HG03039 (cell line): Measurements from ENCODE around the gene SLC43A1.
"Not testable (repeated sequence)": the region's sequence is repeated elsewhere in the genome, so short reads cannot be mapped to it uniquely, and the experiment has no call there.

ENCODE experiments used
- ATAC-seq: cut with Tn5 transposase; IDR thresholded peaks from one replicate; pipeline ENCODE4 v1.9.1; 2021; ENCODE audit warnings: mild to moderate bottlenecking, moderate library complexity; ENCODE audit not compliant: unreplicated experiment

SLC43A1 gene

DNA sequence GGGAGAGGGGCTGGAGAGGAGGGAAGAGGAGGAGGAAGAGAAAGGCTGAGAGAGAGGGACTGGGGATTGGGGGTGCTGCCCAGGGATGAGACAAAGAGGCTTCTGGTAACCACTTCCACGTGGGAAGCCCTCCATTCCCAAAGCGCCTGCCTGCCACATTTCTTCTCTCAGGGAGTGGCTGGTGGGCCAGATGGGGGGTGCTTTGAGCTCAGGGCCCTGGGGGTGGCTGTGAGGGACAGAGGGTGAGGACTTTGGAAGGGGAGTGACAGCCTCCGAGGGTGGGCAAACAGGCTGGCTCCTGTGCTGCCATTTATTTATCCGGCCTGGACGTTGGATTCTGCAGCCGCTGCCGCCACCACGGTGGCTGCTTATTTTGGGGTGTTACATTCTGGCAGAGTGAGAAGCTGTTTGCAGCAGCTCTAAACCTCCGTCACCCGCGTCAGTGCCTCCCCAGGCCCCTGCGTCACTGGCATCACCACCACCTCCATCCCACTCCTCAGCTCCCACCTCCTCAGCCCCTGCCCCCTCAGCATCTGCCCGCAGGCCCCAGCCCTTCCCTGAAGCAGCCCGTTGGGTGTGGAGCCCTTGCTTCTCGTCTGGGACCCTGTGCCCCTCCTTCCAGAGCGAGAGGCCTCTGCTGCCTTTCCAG is 53.5 kb downstream of the SLC43A1 start:
- no peak for ATAC-seq

DNA sequence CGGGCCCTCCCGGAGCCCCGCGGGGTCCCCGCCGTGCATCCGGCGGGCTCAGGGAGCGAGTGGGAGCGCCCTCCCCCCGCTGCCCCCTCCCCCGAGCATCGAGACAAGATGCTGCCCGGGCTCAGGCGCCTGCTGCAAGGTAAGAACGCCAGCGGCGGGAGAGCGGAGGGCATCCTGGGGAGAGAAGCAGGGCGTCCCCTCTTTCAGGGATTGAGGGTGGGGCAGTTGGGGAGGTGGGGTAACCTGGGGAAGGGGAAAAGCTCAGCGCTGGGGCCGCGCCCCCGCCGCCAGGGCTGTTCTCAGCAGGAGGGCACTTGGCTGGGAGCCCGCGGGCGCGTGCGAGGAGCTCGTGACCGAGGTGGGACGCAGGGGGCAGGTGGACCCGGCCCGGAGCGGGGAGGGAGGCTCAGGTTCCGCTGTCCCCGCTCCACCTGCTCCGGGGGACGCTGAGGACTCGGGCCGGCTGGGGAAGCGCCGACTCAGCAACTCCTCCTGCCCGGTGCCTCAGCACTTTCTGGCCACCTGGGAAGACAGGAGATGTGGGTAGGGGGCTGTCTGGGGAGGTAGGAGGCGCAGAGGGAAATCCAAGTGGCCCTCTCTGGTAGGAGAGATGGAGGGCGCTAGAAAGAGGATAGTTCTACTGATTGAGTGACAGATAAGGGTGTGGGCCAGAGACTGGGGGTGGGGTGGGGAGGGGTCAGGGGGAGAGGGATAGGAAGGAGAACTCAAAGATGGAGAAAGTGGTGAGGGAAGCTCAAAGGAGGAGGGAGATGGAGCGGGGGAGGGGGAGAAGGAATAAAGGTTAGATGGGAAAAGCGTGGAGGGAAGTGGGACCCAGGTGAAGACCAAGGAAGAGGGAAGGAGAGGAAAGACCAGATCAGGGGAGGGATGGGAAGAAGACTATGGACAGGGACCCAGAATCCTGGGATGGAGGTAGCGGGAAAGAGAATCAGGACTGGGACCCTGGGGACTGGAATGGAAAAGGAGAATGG is 54.4 kb downstream of the SLC43A1 start:
- ATAC-seq: no peak

DNA sequence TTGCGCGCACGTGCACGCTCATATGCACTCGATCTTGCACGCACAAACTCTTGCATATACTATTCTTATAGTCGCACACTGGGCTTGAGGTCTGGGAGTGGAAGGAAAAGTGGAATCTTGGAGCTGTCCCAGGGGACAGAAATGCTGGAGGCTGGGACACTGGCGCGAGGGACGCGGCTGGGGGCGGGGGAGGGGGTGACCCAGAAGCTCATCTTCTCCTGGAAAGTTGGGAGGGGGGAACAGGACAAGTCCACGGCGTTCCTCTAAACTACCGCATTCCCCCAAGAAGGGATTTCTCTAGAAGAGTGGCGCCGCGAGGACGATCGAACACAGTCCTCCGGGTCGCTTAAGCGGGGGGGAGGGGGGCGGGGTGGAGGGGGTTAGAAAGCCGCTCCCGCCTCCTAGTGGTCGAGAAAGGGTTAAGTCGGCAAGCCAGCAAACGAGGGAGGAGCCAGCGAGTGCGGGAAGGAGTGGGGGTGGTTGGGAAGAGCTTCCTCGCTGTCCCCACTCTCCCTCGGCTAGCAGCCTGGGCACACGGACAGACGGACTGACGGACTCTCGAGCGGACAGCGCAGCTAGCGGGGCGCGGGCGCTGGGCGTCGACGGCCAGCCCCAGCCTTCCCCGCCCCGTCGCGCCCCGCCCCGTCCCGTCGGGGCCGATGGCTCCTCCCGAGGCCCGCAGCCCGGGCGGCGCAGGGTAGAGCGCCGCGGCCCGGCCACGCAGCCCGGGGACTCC is 55.3 kb downstream of the SLC43A1 start, which contains the start of gene RTN4RL2:
Gene RTN4RL2 (plus strand): TSS at position 507 of the 736 bp plus-strand sequence. CDS start 338 bp downstream, outside the sequence.
- ATAC-seq: no peak

DNA sequence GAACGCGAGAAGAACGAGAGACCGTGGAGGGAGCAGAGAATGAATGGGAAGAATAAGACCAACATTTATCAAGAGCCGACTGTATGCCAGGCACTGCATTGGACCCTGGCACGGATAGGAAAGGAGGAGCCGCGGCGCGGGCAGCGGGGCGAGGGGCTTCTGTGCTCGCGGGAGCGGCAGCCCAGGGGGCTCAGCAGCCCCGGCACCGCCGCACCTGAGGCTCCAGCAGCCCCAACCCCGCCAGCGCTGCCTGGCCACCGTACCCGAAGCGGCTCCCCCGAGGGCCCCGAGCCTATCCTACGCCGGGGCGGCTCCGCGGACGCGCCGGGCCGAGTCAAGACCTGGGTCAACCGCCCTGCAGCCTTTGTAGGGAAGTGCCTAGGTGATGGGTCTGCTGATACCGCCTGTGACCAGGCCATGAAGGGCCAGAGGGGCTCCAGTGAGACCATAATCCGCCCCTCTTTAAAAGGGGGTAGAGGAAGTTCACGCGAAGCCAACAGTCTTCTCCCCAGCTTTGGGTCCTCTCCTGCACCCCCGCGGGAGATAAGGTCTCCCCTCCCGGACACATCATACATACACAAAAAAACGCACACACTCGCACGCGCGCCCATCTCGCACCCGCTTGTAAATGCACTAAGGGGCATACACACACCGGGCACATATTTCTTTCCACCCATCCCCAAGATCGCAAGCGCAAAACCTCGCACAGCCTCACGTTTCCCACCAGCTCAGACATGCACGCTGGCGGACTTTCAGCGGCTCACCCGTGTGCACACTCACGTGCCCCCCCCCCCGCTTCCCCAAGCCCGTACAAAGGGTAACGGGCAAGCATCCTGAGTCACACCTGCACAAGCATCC is 56.1 kb downstream of the SLC43A1 start:
- no peak for ATAC-seq

DNA sequence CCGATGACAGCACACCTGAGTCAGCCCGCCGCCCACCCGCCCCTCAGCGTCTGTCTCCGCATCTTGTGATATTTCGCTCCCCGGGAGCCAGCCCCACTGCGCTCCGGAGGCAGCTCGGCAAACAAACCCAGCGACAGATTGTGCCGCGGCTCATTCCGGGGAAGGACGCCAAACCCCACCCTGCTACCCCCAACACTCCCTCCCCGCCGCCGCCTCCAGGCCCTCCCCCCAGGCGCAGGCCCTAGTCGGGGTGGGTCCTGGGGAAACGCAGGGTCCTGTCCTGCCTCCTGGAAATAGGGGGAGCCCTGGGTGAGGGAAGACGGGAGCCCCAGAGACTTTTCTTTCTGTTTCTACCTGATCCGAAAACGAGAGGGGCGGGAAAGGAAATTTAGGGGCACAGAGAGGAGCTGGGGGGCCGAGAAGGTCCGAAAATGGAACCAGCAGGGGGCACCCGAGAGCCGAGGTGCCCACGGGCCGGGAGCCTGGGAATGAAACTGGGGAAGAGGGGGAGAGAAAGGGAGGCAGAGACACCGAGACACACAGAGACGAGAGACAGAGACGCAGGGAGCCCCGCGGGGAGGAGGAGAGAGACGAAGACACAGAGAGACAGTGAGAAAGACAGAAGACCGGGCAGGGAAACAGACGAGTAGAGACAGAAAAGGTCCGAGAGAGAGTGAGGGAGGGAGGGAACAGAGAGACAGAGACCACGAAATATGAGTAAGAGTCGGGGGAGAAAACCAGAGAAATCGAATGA is 56.9 kb downstream of the SLC43A1 start:
- no peak for ATAC-seq

DNA sequence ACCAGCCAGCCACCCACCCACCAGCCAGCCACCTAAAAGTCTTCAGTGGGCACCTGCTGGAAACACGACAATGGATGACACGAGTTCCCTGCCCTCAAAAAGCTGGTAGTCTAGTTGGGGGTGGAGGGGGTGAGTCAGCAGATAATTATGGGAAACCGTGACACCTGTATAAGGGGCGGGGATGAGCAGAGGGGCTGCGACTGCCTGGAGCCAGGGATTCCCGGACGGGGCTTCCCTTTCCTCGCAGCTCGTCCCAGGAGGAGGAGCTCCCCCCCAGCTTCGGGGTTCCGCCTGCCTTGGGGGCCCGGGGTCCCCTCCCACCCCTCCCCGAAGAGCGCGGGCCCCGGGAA is 57.5 kb downstream of the SLC43A1 start:
- ATAC-seq: no peak

DNA sequence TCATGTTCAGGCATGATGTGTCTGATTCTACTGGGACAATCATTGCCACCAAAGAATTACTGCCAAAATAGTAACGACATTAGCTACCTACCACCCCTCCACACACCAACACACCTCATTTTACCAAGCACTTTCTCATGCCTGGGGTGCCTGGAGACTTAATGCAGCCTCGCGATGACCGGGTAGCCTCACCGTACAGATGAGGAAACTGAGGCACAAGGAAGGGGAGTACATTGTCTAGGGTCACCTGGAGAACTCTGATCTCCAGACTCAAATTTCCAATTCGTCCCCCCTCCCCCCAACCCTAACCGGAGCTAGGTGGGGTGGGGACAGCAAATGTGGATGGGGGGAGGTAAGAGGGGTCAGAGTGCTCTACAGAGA is 57.9 kb downstream of the SLC43A1 start:
- peak; percentile 7 for ATAC-seq

DNA sequence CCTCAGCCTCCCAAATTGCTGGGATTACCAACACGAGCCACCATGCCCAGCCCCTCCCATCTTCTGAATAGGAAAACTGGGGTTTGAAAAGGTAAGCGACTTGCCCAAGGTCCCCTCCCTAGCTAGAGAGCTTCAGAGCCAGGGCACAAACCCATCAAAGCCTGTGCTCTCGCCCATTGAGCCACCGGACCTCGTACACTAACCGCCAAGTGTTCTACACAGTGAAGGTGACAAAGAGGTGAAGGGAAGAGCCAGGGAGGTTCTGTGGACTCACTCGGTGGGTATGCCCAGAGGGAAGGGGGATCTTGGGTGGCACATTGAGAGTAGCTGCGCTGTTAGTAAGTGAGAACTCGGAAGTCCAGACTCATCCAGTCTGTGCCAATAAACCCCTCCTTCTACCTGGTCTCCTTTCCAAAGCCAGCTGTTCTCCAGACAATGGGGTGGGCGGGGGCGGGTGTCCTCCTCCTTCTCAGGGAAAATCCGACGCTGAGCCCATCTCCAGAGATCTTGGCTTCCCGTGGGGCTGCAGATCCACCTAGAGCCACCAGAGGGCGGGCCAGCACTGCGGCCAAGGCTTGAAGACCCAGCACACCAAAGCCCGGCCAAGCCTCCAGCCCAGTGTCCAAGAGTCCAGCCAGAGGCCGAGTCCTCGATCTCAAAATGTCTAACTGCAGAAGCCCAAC is 58.4 kb downstream of the SLC43A1 start:
- peak; percentile 48 for ATAC-seq

DNA sequence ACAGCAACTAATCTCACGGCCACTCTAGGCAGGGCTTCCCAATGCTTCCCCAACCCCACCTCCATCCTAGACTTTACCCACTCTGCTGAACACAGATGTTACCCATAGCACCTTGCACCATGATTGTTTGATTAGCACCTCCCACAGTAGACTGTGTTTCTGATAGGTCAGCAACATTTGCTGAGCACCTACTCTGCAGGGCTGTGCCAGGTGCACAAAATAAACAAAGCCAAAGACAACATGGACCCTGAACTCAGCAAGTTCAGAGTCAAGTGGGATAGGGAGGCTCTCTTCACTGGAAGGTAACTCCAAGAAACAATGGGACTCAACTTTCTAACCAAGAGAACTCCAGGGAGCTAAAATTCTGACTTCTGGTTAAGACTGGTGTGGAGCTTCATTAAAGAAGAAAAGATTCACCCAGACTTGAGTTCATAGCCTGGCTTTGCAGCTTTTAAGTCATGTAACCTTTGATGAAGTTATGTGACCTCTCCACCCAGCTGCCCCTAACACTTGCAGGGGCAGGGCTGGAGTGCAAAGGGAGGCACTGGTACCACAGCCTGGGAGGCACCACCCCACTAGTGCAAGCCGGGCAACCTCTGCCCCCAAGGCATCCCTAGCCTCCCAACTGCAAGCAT is 61.8 kb downstream of the SLC43A1 start:
- ATAC-seq: no peak

DNA sequence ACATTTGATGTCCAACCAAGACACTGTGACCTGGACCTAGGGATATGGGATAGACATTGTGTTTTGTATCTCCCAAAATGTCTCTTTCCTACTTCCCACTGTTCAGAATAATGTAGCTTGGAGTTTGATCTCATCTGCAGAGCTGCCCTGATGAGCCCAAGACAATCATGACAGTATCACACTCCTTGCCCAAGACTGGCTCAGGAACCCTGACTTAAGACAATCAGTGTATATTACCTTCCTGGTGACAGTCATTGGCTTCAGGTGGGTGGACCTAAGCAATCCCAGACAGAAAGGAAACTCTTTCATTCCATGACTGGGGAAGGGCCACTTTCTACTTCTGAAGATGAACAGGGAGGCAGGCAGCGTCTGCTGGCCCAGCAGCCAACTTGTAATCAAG is 69.4 kb downstream of the SLC43A1 start:
- no peak for ATAC-seq

DNA sequence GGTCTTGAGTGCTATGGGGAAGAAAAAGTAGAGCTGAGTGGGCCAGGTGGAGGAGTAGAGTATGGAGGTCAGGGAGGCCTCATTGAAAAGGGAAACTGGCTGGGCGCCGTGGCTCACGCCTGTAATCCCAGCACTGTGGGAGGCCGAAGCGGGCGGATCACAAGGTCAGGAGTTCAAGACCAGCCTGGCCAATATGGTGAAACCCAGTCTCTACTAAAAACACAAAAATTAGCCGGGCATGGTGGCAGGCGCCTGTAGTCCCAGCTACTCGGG is 70.4 kb downstream of the SLC43A1 start:
- ATAC-seq: not testable (repeated sequence)

DNA sequence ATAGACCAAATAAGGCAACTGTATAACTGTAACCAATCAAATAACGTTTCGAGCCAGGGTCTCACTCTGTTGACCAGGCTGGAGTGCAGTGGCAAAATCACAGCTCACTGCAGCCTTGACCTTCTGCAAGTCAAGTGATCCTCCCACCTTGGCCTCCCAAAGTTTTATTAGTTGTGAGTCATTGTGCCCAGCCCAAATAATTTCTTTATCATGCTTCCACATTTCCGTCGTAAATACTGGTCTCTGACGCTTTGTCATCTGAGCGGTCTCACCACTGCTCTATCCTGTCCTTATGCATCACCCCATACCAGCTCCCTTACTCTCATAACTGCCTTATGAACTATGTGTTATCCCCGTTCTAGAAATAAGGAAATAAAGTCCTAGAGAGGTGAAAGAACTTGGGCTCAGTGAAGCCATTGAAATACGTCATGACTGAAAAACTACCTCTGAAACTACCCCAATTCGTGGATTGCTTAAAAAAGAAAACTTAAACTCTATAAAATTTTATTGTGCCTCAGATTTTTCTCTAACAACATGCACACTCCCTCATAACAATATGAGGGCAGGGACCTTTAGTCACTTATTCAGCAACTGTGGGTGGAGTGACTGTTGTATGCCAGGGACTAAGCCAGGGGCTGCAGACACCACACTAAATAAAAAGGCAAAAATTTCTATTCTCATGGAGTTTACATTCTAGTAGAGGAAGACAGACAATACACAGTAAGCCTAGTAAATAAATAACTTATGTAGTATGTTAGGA is 71.0 kb downstream of the SLC43A1 start:
- no peak for ATAC-seq

DNA sequence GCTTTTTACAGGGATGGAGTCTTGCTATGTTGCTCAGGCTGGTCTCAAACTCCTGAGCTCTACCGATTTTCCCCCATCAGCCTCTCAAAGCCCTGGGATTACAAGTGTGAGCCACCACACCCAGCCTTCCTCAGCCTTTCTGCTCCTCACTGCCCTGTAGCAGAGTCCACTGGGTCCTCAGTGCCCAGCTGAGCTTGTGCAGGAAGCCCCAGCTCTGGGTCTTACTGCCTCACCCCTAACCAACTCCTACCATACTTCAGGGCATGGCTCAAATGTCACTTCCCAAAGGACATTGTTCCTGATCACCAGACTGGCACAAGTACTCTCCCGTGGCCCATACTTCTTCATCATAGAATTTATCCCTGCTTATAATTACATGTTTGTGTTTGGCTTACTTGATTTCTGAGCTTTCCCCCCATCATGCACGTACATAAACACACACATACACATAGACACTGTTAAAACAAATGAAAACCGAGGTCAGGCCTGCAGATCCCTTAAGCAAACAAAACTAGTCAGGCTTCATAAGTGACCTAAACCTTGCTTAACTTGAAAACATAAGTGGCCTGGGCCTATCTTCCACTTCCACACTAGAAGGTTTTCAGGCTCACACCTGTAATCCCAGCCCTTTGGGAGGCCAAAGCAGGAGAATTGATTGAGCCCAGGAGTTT is 74.6 kb downstream of the SLC43A1 start:
- no peak for ATAC-seq

DNA sequence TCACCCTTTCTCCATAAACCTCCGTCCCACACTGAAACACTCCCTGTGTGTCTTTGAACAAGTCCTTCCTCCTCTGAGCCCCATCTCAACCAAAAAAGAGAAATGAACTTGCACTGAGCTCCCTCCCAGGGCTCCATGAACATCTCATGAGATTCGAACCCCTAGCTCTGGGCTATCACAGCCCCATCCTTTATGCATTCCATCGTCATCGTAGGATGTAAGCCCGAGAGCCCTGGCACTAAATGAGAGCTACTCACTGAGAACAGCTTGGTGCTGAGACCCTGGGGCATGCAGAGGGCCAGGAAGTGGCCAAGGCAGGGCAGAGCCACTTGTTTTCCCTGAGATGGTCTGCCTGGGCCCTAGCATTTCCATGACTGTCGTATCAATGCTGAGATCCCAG is 75.7 kb downstream of the SLC43A1 start:
- no peak for ATAC-seq

DNA sequence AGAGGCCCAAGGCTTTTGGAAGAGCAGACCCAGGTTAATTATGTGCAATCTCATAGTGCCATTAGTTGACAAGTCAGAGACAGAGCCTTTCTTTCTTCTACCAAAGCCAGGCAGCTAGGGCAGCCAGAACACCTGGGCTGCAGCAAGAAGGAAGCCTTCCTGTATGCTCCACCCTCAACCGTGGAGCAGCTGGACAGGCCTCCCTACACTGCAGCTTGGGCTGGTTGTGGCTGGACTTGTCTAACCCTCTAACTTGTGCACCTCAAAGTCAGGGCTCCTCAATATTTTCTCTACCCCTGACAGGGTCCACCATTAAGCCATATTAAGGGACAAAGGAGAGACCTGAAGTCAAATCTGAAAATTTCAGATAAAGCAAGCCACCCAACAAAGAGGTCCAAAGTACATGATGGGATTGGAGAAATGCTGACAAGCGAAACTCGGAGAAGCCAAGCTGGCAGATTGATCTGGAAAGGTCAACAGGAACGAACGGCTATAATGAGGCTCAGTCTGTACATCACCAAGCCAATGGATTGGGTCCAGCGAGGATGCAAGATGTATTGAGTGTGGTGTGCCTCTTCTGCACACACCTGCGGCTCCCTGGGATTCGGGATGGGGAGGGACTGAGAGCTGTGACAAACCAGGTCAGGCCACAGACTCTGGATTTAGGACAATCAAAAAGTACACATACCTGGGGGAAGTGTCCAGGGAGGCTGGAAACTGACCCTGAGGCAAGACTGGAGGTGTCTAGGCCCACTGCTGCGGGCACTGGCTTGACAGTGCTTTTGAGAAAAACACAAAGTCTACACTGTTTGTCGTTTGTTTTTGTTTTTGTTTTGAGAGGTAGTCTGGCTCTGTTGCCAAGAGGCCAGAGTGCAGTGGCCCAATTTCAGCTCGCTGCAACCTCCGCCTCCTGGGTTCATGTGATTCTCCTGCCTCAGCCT is 76.9 kb downstream of the SLC43A1 start:
- ATAC-seq: no peak

DNA sequence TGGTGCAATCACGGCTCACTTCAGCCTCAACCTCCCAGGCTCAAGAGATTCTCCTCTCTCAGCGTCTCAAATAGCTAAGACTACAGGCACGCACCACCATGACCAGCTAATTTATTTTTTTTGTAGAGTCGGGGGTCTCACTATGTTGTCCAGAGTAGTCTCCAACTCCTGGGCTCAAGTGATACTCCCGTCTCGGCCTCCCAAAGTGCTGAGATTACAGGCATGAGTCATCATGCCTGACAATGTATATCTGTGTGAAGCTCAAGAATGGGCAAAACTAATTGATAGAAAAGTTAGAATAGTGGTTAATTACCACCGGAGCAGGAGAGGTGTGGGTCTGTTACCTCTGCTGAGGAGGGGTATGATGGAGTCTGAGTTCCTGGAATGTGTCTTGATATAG is 79.5 kb downstream of the SLC43A1 start:
- no peak for ATAC-seq
